Fibroblast of villous mesenchyme (primary cell): Measurements from ENCODE around the gene YPEL3. TPM values are rescaled to one million over a fixed set of nuclear protein-coding genes. Genes with fewer than 3 reads are reported as not detected.
"Not testable (repeated sequence)": the region's sequence is repeated elsewhere in the genome, so short reads cannot be mapped to it uniquely, and the experiment has no call there.

Experiments used
- DNase-seq: peaks from one replicate; pipeline ENCODE4 v3.0.0-alpha.2; 2010; ENCODE audit warnings: low read depth
- H3K4me3 ChIP-seq: 2 replicates; pipeline ENCODE4 v1.5.1; 2011; ENCODE audit warnings: low read depth, mild to moderate bottlenecking, low read length
- total RNA-seq: library from RNA; depleted of rRNA; stranded (reverse); fragments of >200 nt; gene quantifications from 2 replicates; pipeline ENCODE4 v1.2.3, GENCODE V29; 2012
- TF ChIP-seq, protein P1 (sequence below): IDR thresholded peaks from 2 replicates; pipeline ENCODE4 v1.5.1; 2012; ENCODE audit warnings: low read depth, mild to moderate bottlenecking, low read length; ENCODE audit not compliant: insufficient read depth

YPEL3 gene
- total RNA-seq, 1 donor = 8.6 TPM

DNA sequence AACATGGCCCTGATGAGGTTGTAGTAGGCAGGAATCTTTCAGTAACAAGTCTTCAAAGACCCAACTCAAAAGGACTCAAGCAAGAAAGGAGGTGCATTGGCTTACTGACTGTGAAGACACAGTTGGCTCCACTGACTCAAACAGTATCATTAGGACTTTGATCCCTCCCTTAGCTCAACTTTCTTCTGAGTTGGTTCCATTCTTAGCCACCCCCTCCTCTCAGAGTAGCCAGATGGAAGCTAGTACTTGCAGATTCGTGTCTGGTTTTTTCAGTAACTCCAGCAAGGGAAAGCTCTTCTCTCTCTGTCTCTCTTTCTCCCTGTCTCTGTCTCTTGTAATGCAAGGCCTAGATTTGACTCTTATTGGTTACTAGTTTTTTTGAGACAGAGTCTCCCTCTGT, 32.0 kb upstream of the YPEL3 start:
- H3K4me3 ChIP-seq = no peak overlapping the region
- TF ChIP-seq, protein P1, sequence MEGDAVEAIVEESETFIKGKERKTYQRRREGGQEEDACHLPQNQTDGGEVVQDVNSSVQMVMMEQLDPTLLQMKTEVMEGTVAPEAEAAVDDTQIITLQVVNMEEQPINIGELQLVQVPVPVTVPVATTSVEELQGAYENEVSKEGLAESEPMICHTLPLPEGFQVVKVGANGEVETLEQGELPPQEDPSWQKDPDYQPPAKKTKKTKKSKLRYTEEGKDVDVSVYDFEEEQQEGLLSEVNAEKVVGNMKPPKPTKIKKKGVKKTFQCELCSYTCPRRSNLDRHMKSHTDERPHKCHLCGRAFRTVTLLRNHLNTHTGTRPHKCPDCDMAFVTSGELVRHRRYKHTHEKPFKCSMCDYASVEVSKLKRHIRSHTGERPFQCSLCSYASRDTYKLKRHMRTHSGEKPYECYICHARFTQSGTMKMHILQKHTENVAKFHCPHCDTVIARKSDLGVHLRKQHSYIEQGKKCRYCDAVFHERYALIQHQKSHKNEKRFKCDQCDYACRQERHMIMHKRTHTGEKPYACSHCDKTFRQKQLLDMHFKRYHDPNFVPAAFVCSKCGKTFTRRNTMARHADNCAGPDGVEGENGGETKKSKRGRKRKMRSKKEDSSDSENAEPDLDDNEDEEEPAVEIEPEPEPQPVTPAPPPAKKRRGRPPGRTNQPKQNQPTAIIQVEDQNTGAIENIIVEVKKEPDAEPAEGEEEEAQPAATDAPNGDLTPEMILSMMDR = no peak
- no peak for DNase-seq

DNA sequence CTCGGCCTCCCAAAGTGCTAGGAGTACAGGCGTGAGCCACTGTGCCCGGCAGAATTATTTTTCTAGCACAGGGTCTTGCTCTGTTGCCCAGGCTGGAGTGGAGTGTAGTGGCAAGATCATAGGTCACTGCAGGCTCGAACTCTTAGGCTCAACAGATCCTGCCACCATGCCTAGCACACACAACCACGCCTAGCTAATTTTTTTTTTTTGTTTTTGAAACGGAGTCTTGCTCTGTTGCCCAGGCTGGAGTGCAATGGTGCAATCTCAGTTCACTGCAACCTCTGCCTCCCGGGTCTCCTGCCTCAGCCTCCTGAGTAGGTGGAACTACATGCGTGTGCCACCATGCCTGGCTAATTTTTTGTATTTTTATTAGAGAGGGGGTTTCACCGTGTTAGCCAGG, 29.7 kb upstream of the YPEL3 start:
- not testable (repeated sequence) for DNase-seq, H3K4me3 ChIP-seq

DNA sequence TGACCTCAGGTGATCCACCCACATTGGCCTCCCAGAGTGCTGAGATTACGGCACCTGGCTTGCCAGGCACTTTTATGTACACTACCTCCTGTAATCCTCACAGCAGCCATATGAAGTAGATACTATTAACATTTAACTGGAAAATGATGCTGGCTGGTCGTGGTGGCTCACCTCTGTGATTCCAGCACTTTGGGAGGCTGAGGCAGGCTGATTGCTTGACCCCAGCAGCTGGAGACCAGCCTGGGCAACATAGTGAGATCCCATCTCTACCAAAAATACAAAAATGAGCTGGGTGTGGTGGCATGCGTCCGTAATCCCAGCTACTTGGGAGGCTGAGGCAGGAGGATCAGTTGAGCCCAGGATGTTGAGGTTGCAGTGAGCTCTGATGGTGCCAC, 29.0 kb upstream of the YPEL3 start:
- no peak for DNase-seq
- TF ChIP-seq, protein P1 = no peak
- H3K4me3 ChIP-seq = no peak overlapping the region

DNA sequence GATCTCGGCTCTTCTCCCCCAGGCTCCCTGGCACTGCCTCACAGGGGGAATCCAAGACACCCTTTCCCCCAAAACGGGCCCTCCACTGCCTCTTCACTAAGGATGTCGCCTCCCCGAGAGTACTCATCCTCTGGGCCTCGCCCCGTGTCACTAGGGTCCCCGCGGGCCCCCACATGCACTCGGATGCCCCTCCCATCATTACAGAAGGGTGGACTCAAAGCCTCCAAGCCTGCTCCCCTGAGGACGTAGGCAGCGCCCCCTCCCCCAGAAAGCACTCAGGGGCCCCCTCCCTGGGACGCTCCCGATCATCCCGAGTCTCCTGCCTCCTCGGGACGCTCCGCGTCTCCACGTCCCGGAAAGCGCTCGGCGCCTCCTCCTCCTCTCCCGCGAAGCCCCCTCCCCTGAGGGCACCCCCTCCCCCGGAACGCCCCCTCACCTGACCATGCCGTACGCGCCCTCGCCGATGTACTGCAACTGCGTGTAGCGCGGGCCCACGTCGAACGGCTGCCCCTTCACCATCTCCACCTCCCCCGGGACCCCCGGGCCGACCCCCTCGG, 26.7 kb upstream of the YPEL3 start:
- H3K4me3 ChIP-seq = peak overlapping the region; percentile 79
- TF ChIP-seq, protein P1 = no peak
- peak; percentile 10 for DNase-seq

DNA sequence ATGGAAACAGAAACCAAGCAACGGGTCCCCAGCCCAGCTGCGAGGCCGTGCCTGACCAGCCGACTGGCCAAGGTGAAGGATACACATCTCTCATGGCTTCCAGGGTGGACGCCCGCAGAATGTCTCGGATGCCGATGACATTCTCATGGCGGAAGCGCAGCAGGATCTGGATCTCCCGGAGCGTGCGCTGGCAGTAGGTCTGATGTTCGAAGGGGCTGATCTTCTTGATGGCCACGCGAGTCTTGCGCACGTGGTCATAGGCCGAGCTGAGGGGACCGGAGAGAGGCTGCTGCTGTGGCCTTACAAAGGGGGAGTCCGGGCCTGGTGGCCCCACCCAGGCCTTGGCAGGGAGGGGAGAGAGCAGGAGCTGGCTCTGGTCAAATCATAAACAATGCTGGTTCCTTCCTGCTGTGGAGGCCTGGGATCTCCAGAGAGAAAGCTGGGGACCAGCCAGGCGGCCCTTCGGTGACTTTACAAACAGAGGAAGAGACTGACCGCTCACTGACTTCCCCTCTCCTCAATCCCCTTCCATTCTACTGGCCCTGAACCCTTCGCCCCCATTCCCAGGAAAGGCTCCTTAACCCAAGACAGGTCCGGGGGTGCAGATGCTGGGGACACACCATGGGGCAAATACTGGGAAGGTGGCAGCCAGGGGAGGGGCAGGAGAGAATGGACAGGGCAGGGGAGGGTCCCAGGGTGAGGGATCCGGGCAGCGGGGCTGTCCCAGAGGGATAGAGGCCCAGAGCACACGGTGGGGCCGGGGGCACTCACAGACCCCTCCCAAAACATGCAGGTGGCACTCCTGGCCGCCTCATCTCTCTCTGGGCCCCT, 25.9 kb upstream of the YPEL3 start:
- TF ChIP-seq, protein P1 = no peak
- DNase-seq = peak; percentile 34
- peak overlapping the region; percentile 79 for H3K4me3 ChIP-seq

DNA sequence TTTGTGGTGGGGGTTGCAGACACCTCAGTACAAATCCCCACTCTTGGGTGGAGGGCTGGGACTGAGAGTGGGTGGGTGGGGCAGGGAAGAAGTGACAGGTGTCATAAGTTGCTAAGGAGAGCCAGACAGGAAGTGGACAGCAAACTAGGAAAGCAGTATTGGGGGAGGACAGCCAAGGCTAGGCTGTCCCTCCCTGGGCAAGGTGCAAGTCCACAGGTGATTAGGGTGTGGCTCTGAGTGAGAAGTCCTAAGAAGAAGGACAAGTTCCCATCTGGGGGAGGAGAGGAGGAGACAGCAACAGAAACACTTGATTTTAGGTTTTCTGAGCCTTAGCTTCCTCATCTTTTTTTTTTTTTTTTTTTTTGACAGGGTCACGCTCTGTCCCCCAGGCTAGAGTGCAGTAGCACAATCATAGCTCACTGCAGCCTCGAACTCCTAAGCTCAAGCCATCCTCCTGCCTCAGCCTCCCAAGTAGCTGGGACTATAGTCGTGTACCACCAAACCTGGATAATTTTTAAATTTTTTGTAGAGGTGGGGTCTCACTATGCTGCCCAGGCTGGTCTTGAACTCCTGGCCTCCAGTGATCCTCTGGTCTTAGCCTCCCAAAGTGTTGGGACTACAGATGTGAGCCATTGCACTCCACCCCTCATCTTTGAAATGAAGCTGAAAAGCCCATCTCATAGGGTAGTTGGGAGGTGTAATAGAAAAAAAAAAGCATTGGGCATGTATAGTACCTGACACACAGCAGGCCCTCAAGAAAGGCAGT, 24.5 kb upstream of the YPEL3 start:
- no peak overlapping the region for H3K4me3 ChIP-seq
- DNase-seq = no peak
- TF ChIP-seq, protein P1 = no peak

DNA sequence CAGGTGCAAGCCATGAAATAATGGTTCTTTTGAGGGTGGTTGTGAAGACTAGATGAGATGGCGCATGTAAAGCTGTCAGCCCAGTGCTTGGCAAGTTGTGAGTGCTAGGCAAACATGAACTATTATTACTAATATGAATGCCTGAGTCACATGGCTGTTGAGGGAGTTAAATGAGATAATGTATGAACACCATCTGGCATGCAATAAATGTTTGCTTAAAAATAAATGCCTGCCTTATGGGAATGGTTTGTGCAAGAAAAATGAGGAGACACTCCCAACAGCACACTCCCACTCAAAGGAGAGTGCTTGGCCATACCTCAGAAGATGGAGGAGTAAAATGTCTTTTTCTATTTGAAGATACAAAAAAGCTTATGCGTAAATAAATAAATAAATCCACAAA, 23.4 kb upstream of the YPEL3 start:
- DNase-seq = peak; percentile 31
- TF ChIP-seq, protein P1 = no peak
- no peak overlapping the region for H3K4me3 ChIP-seq
